Activated naive CD8-positive, alpha-beta T cell treated with anti-CD3 and anti-CD28 coated beads for 36 hours (primary cell): Measurements from ENCODE around the gene ZGLP1. TPM values are rescaled to one million over a fixed set of nuclear protein-coding genes. Genes with fewer than 3 reads are reported as not detected.

Experiments used
- DNase-seq: peaks from one replicate; pipeline ENCODE4 v3.0.0; 2021
- H3K27ac Mint-ChIP-seq: one replicate; pipeline ENCODE4 v1.8.0; 2022; ENCODE audit warnings: mild to moderate bottlenecking, moderate library complexity, mixed read lengths
- H3K27me3 Mint-ChIP-seq: one replicate; pipeline ENCODE4 v1.8.0; 2022; ENCODE audit warnings: mild to moderate bottlenecking, mixed read lengths
- H3K36me3 Mint-ChIP-seq: one replicate; pipeline ENCODE4 v1.8.0; 2021; ENCODE audit warnings: mild to moderate bottlenecking, mixed read lengths
- H3K4me1 Mint-ChIP-seq: one replicate; pipeline ENCODE4 v1.8.0; 2021; ENCODE audit warnings: mixed read lengths
- H3K4me3 Mint-ChIP-seq: one replicate; pipeline ENCODE4 v1.8.0; 2022; ENCODE audit warnings: mild to moderate bottlenecking, moderate library complexity, mixed read lengths
- H3K9me3 Mint-ChIP-seq: one replicate; pipeline ENCODE4 v1.8.0; 2022; ENCODE audit warnings: mixed read lengths
- total RNA-seq, 2 experiments: library from RNA; stranded (reverse); gene quantifications; one replicate each; pipeline ENCODE4 v1.2.3, GENCODE V29; 2021

ZGLP1 gene
- total RNA-seq, 2 experiments from 2014 or later: 3.4 to 4.0 TPM

- peaks cover 2% of the 10 kb centered on the region for H3K36me3 Mint-ChIP-seq
- no peak overlapping the region for H3K27ac Mint-ChIP-seq
- H3K9me3 Mint-ChIP-seq: no peaks in the 10 kb centered on the region
- peak overlapping the region; percentile 63 for H3K4me3 Mint-ChIP-seq
- H3K27me3 Mint-ChIP-seq: peaks cover 93% of the 10 kb centered on the region
- DNase-seq: peak; percentile 70
- H3K4me1 Mint-ChIP-seq: peaks cover 47% of the 10 kb centered on the region
Measured at GRCh38 chr19:10292206-10292788, 17.3 kb downstream of the ZGLP1 start.

GRCh38 chr19:10291554-10292205 lies 17.9 kb downstream of the ZGLP1 start:
- Mint-ChIP-seq H3K4me3 (peak overlapping the region; percentile 63), H3K27me3 (peaks cover 92% of the 10 kb centered on the region), H3K36me3 (peaks cover 2% of the 10 kb centered on the region), H3K27ac (no peak overlapping the region), H3K4me1 (peaks cover 51% of the 10 kb centered on the region), H3K9me3 (no peaks in the 10 kb centered on the region)
- no peak for DNase-seq

DNA sequence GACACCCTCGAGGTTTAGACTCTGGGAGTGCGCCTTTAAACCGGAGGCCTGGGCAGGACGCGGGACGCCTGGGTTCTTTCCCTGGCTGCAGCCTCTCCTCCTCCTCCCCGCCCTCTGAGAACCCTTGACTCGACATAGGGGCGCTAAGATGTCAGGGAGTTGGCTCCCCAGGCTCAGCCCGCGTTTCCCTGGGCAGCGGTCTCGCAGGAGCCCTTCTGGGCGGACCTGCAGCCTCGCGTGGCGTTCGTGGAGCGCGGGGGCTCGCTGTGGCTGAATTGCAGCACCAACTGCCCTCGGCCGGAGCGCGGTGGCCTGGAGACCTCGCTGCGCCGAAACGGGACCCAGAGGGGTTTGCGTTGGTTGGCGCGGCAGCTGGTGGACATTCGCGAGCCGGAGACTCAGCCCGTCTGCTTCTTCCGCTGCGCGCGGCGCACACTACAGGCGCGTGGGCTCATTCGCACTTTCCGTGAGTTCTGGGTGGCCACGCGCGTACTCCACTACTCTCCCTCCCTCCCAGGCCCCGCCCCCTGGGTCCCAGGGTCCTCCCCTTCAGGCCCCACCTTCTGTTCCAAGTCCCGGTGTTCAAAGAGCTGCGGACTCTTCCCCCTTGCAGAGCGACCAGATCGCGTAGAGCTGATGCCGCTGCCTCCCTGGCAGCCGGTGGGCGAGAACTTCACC lies 18.6 kb downstream of the ZGLP1 start:
- Mint-ChIP-seq H3K36me3 (peaks cover 7% of the 10 kb centered on the region), H3K9me3 (no peaks in the 10 kb centered on the region), H3K27ac (no peak overlapping the region), H3K4me3 (peak overlapping the region; percentile 77), H3K4me1 (peaks cover 57% of the 10 kb centered on the region), H3K27me3 (peaks cover 90% of the 10 kb centered on the region)
- peak; percentile 48 for DNase-seq

- peak overlapping the region; percentile 77 for H3K4me3 Mint-ChIP-seq
- DNase-seq: no peak
- H3K4me1 Mint-ChIP-seq: peaks cover 55% of the 10 kb centered on the region
- H3K9me3 Mint-ChIP-seq: no peaks in the 10 kb centered on the region
- peaks cover 10% of the 10 kb centered on the region for H3K36me3 Mint-ChIP-seq
- peak overlapping the region; percentile 11 for H3K27ac Mint-ChIP-seq
- peaks cover 84% of the 10 kb centered on the region for H3K27me3 Mint-ChIP-seq
Measured at GRCh38 chr19:10290357-10290875, 19.2 kb downstream of the ZGLP1 start.

DNA sequence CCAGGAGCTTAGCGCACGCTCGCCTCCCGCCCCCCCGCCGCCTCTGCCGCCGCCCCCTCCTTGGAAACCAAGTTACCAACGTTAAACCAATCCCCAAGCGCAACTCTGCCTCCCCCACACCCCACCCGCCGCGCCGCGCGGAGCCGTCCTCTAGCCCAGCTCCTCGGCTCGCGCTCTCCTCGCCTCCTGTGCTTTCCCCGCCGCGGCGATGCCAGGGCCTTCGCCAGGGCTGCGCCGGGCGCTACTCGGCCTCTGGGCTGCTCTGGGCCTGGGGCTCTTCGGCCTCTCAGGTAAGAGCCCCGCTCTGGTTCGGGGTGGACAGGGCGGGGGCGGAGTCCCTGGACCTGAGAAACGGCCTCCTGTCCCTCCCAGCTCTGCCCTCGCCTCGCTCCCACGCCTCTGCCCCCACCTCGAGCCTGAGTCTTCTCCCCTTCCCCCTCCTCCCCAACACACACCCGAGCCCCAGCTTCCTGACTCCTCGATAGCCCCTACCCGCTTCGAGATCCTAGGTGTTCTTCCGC lies 19.7 kb downstream of the ZGLP1 start, which contains the start of gene ICAM5:
Gene ICAM5, plus strand, starts transcription at position 117 of the 521 bp plus-strand sequence. Its CDS starts 92 bp downstream, at position 209.
- H3K36me3 Mint-ChIP-seq: peaks cover 16% of the 10 kb centered on the region
- H3K27ac Mint-ChIP-seq: peak within 1 kb of the TSS; percentile 25
- peaks cover 58% of the 10 kb centered on the region for H3K4me1 Mint-ChIP-seq
- peak; percentile 57 for DNase-seq
- peak within 1 kb of the TSS; percentile 77 for H3K4me3 Mint-ChIP-seq
- no peaks in the 10 kb centered on the region for H3K9me3 Mint-ChIP-seq
- H3K27me3 Mint-ChIP-seq: peaks cover 79% of the 10 kb centered on the region

GRCh38 chr19:10289167-10289835 lies 20.3 kb downstream of the ZGLP1 start:
- Mint-ChIP-seq H3K27ac (no peak overlapping the region), H3K36me3 (peaks cover 22% of the 10 kb centered on the region), H3K9me3 (no peaks in the 10 kb centered on the region), H3K4me1 (peaks cover 54% of the 10 kb centered on the region), H3K4me3 (peak overlapping the region; percentile 77), H3K27me3 (peaks cover 73% of the 10 kb centered on the region)
- DNase-seq: peak; percentile 77

GRCh38 chr19:10288662-10289166 lies 20.9 kb downstream of the ZGLP1 start:
- Mint-ChIP-seq H3K9me3 (no peaks in the 10 kb centered on the region), H3K4me3 (peak overlapping the region; percentile 77), H3K27me3 (peaks cover 67% of the 10 kb centered on the region)

DNA sequence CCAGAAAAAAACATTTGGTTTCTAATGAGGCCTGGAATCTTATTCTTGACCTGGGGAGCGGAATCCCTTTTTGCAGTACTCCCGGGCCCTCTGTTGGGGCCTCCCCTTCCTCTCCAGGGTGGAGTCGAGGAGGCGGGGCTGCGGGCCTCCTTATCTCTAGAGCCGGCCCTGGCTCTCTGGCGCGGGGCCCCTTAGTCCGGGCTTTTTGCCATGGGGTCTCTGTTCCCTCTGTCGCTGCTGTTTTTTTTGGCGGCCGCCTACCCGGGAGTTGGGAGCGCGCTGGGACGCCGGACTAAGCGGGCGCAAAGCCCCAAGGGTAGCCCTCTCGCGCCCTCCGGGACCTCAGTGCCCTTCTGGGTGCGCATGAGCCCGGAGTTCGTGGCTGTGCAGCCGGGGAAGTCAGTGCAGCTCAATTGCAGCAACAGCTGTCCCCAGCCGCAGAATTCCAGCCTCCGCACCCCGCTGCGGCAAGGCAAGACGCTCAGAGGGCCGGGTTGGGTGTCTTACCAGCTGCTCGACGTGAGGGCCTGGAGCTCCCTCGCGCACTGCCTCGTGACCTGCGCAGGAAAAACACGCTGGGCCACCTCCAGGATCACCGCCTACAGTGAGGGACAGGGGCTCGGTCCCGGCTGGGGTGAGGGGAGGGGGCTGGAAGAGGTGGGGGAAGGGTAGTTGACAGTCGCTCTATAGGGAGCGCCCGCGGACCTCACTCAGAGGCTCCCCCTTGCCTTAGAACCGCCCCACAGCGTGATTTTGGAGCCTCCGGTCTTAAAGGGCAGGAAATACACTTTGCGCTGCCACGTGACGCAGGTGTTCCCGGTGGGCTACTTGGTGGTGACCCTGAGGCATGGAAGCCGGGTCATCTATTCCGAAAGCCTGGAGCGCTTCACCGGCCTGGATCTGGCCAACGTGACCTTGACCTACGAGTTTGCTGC lies 22.5 kb downstream of the ZGLP1 start, which contains the start of gene ICAM4:
Gene ICAM4, plus strand, starts transcription at position 153 of the 935 bp plus-strand sequence. Its CDS starts 58 bp downstream, at position 211.
- peaks cover 29% of the 10 kb centered on the region for H3K36me3 Mint-ChIP-seq
- no peaks in the 10 kb centered on the region for H3K9me3 Mint-ChIP-seq
- peaks cover 43% of the 10 kb centered on the region for H3K4me1 Mint-ChIP-seq
- H3K27ac Mint-ChIP-seq: no peak within 1 kb of the TSS
- peak; percentile 37 for DNase-seq
- peaks cover 50% of the 10 kb centered on the region for H3K27me3 Mint-ChIP-seq
- H3K4me3 Mint-ChIP-seq: peak within 1 kb of the TSS; percentile 10

More at GRCh38 chr19:10288662-10289166, 20.9 kb downstream of the ZGLP1 start:
- peak; percentile 44 for DNase-seq
- peaks cover 54% of the 10 kb centered on the region for H3K4me1 Mint-ChIP-seq
- peaks cover 25% of the 10 kb centered on the region for H3K36me3 Mint-ChIP-seq
- H3K27ac Mint-ChIP-seq: peak overlapping the region; percentile 25

DNA sequence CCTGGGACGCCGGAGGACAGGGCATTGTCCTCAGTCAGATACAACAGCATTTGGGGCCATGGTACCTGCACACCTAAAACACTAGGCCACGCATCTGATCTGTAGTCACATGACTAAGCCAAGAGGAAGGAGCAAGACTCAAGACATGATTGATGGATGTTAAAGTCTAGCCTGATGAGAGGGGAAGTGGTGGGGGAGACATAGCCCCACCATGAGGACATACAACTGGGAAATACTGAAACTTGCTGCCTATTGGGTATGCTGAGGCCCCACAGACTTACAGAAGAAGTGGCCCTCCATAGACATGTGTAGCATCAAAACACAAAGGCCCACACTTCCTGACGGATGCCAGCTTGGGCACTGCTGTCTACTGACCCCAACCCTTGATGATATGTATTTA lies 24.2 kb downstream of the ZGLP1 start:
- H3K36me3 Mint-ChIP-seq: peaks cover 36% of the 10 kb centered on the region
- no peak for DNase-seq
- H3K9me3 Mint-ChIP-seq: no peaks in the 10 kb centered on the region
- H3K4me1 Mint-ChIP-seq: peaks cover 34% of the 10 kb centered on the region
- no peak overlapping the region for H3K4me3 Mint-ChIP-seq
- peaks cover 34% of the 10 kb centered on the region for H3K27me3 Mint-ChIP-seq
- H3K27ac Mint-ChIP-seq: no peak overlapping the region

- Mint-ChIP-seq H3K4me1 (peaks cover 33% of the 10 kb centered on the region), H3K27me3 (peaks cover 29% of the 10 kb centered on the region), H3K36me3 (peaks cover 38% of the 10 kb centered on the region), H3K9me3 (no peaks in the 10 kb centered on the region), H3K4me3 (no peak overlapping the region), H3K27ac (no peak overlapping the region)
- DNase-seq: no peak
Measured at GRCh38 chr19:10284960-10285278, 24.7 kb downstream of the ZGLP1 start.

- no peak overlapping the region for H3K4me3 Mint-ChIP-seq
- H3K27ac Mint-ChIP-seq: no peak overlapping the region
- H3K36me3 Mint-ChIP-seq: peaks cover 42% of the 10 kb centered on the region
- H3K4me1 Mint-ChIP-seq: peaks cover 35% of the 10 kb centered on the region
- no peaks in the 10 kb centered on the region for H3K9me3 Mint-ChIP-seq
- peaks cover 24% of the 10 kb centered on the region for H3K27me3 Mint-ChIP-seq
- no peak for DNase-seq
Measured at GRCh38 chr19:10284065-10284959, 25.3 kb downstream of the ZGLP1 start.

DNA sequence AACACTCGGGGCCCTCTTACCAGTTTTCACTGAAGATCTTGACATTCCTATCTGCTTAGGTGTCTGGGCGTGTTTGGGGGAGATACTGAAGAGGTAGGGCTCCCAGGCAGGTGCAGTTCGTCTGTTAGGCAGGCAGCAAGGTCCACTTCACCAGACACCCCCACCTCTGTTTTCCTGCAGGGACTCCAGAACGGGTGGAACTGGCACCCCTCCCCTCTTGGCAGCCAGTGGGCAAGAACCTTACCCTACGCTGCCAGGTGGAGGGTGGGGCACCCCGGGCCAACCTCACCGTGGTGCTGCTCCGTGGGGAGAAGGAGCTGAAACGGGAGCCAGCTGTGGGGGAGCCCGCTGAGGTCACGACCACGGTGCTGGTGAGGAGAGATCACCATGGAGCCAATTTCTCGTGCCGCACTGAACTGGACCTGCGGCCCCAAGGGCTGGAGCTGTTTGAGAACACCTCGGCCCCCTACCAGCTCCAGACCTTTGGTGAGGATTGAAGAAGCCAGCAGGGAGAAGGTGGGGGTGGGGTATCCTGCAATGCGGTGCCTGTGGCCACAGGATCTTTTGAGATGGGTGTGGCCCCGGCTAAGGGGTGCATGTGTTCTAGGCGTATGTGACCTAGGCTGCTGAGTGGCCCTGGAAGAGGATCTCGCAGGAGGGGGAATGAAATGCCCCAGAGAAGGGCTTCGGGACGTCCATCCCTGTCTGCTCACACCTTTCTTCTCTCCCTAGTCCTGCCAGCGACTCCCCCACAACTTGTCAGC lies 26.1 kb downstream of the ZGLP1 start:
- Mint-ChIP-seq H3K27ac (no peak overlapping the region), H3K27me3 (peaks cover 15% of the 10 kb centered on the region), H3K36me3 (peaks cover 47% of the 10 kb centered on the region), H3K4me3 (no peak overlapping the region), H3K9me3 (no peaks in the 10 kb centered on the region), H3K4me1 (peaks cover 31% of the 10 kb centered on the region)
- no peak for DNase-seq
